Hepatocyte (in vitro differentiated cells): ENCODE measurements around the gene STRA6. TPM values are rescaled to one million over a fixed set of nuclear protein-coding genes. Genes with fewer than 3 reads are reported as not detected.
A peak's percentile ranks its signal among the peaks of the same experiment; 100 is the strongest.

Experiments
- DNase-seq: peaks from one replicate; pipeline ENCODE4 v3.0.0-alpha.2; 2016; ENCODE audit warnings: low spot score
- H2AFZ ChIP-seq: fragments of 200-600 bp; sonication (generic); 2 replicates; pipeline ENCODE4 v1.6.0; 2016; ENCODE audit warnings: antibody characterized with exemption, mild to moderate bottlenecking
- H3K27ac ChIP-seq: fragments of 200-600 bp; sonication (generic); 2 replicates; pipeline ENCODE4 v1.5.1; 2016; ENCODE audit warnings: mild to moderate bottlenecking
- H3K27me3 ChIP-seq: fragments of 200-600 bp; sonication (generic); 2 replicates; pipeline ENCODE4 v1.6.1; 2016
- H3K36me3 ChIP-seq: fragments of 200-600 bp; sonication (generic); replicated peaks from 2 replicates; pipeline ENCODE4 v1.5.1; 2016; ENCODE audit warnings: low read depth; ENCODE audit not compliant: insufficient read depth
- H3K4me1 ChIP-seq: fragments of 200-600 bp; sonication (generic); 2 replicates; pipeline ENCODE4 v1.5.1; 2016; ENCODE audit warnings: mild to moderate bottlenecking, moderate library complexity; ENCODE audit not compliant: insufficient read depth
- H3K4me2 ChIP-seq: fragments of 200-600 bp; sonication (generic); 2 replicates; pipeline ENCODE4 v1.6.0; 2016
- H3K4me3 ChIP-seq: fragments of 200-600 bp; sonication (generic); 2 replicates; pipeline ENCODE4 v1.5.1; 2016; ENCODE audit warnings: mild to moderate bottlenecking
- H3K79me2 ChIP-seq: fragments of 200-600 bp; sonication (generic); 2 replicates; pipeline ENCODE4 v1.6.0; 2017; ENCODE audit warnings: mild to moderate bottlenecking
- H3K9me2 ChIP-seq: fragments of 200-600 bp; sonication (generic); replicated peaks from 2 replicates; pipeline ENCODE4 v1.6.0; 2017; ENCODE audit warnings: mild to moderate bottlenecking; ENCODE audit not compliant: insufficient read depth
- H3K9me3 ChIP-seq: fragments of 200-600 bp; sonication (generic); 2 replicates; pipeline ENCODE4 v1.5.1; 2016; ENCODE audit warnings: low read depth, mild to moderate bottlenecking
- H4K20me1 ChIP-seq: fragments of 200-600 bp; sonication (generic); 2 replicates; pipeline ENCODE4 v1.6.0; 2016; ENCODE audit warnings: mild to moderate bottlenecking; ENCODE audit not compliant: insufficient read depth, poor library complexity, severe bottlenecking
- CTCF ChIP-seq: fragments of 200-600 bp; sonication (generic); IDR thresholded peaks from 2 replicates; pipeline ENCODE4 v1.5.1; 2016; ENCODE audit warnings: antibody characterized with exemption, mild to moderate bottlenecking; ENCODE audit not compliant: poor library complexity
- EZH2 ChIP-seq: fragments of 200-600 bp; sonication (generic); IDR thresholded peaks from 2 replicates; pipeline ENCODE4 v1.6.1; 2016; ENCODE audit warnings: antibody characterized with exemption, mild to moderate bottlenecking, borderline replicate concordance
- EZH2phosphoT487 ChIP-seq: fragments of 200-600 bp; sonication (generic); IDR thresholded peaks from one replicate; pipeline ENCODE4 v1.6.1; 2018; ENCODE audit warnings: antibody characterized with exemption, mild to moderate bottlenecking, low read depth, moderate library complexity; ENCODE audit not compliant: unreplicated experiment, severe bottlenecking
- WGBS: methylation state at CpG from one replicate; pipeline ENCODE4 v1.1.6; 2016; ENCODE audit warnings: low lambda C conversion rate; ENCODE audit errors: missing lambda C conversion rate; 5-methylcytosine and 5-hydroxymethylcytosine counted together
- polyA plus RNA-seq: library from polyadenylated mRNA; unstranded; fragments of >200 nt; fragmentation: Nextera tagmentation; extraction: Ambion mirVana; gene quantifications from 2 replicates; pipeline ENCODE4 v1.2.1, GENCODE V29; 2016
- total RNA-seq: library from RNA; depleted of rRNA; stranded (reverse); fragments of >200 nt; gene quantifications from 2 replicates; pipeline ENCODE4 v1.2.3, GENCODE V29; 2014

Gene STRA6
- total and polyA plus RNA-seq, 2 experiments from 2014 or later = 31.5 to 37.1 TPM

GRCh38 chr15:74250266-74250665 is 47.7 kb upstream of the STRA6 start:
- TF ChIP-seq CTCF (no peak), EZH2 (no peak), EZH2phosphoT487 (no peak)
- H3K27me3 ChIP-seq = peaks cover 8% of the 10 kb centered on the region
- H3K79me2 ChIP-seq = no peaks in the 10 kb centered on the region
- no peaks in the 10 kb centered on the region for H3K9me3 ChIP-seq
- WGBS = 79% methylated on average over 6 of the region's 6 CpGs
- H3K9me2 ChIP-seq = no peaks in the 10 kb centered on the region
- no peaks in the 10 kb centered on the region for H3K36me3 ChIP-seq
- H3K4me2 ChIP-seq = no peak overlapping the region
- H3K4me1 ChIP-seq = no peaks in the 10 kb centered on the region
- no peak for DNase-seq
- H3K4me3 ChIP-seq = no peak overlapping the region
- no peak overlapping the region for H3K27ac ChIP-seq
- H4K20me1 ChIP-seq = no peaks in the 10 kb centered on the region
- no peak overlapping the region for H2AFZ ChIP-seq

DNA sequence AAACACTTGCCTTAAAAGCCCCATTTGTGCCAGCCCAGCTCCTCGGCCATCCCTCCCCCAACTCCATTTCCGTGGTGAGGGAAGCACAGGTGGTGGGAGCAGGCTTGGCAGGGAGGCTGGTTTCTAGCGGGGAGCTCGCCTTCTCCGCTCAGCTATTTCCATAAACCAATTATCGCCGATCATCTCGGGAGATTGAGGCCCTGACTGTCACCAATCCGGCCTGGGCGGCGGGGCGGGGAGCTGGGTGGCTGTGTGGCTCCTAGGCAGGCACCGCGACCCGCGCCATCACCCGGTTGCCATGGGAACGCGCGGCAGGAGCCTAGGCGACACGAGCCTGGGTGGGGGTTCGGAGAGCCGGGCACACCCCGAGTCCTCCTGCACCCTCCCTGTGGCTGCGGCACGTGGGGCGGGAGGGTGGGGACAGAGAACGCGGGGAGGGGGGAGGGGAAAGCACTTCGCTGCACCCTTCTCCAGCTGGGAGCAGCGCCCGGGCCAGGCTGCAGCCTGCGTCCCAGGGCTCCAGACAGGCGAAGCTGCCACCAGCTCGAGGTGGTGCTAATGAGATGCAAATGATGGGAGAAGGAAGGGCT is 42.9 kb upstream of the STRA6 start:
- peak; percentile 33 for DNase-seq
- H3K4me1 ChIP-seq = peaks cover 13% of the 10 kb centered on the region
- no peak overlapping the region for H2AFZ ChIP-seq
- no peaks in the 10 kb centered on the region for H3K36me3 ChIP-seq
- H3K9me2 ChIP-seq = no peaks in the 10 kb centered on the region
- H3K9me3 ChIP-seq = no peaks in the 10 kb centered on the region
- H3K4me3 ChIP-seq = no peak overlapping the region
- no peaks in the 10 kb centered on the region for H4K20me1 ChIP-seq
- peaks cover 8% of the 10 kb centered on the region for H3K27me3 ChIP-seq
- WGBS = 7% methylated on average over 29 of the region's 36 CpGs
- peak overlapping the region; percentile 76 for H3K4me2 ChIP-seq
- H3K27ac ChIP-seq = no peak overlapping the region
- H3K79me2 ChIP-seq = no peaks in the 10 kb centered on the region
- no peak for TF ChIP-seq EZH2phosphoT487
- TF ChIP-seq EZH2 = no peak
- no peak for TF ChIP-seq CTCF

GRCh38 chr15:74244822-74245341 is 42.3 kb upstream of the STRA6 start:
- Histone ChIP-seq H2AFZ (no peak overlapping the region), H3K79me2 (no peaks in the 10 kb centered on the region), H3K36me3 (no peaks in the 10 kb centered on the region), H3K9me2 (no peaks in the 10 kb centered on the region), H3K27me3 (peaks cover 8% of the 10 kb centered on the region), H3K4me2 (peak overlapping the region; percentile 76), H4K20me1 (no peaks in the 10 kb centered on the region), H3K9me3 (no peaks in the 10 kb centered on the region), H3K4me1 (peaks cover 18% of the 10 kb centered on the region), H3K27ac (no peak overlapping the region), H3K4me3 (no peak overlapping the region)
- TF ChIP-seq EZH2phosphoT487 (no peak), EZH2 (no peak), CTCF (no peak)
- DNase-seq = no peak
- 62% methylated on average over 4 of the region's 4 CpGs for WGBS
